ENCODE measurements around the gene TMEM220. TPM values are rescaled to one million over a fixed set of nuclear protein-coding genes. Genes with fewer than 3 reads are reported as not detected.
A peak's percentile ranks its signal among the peaks of the same experiment; 100 is the strongest.

TMEM220 gene
- 0.98 and 3.9 TPM in 2 replicates for total RNA-seq (2014; rRNA removed)
- Bru-seq, nascent RNA, result percentile 54 among the genes with signal in this experiment
- percentile 36 among the genes with signal in this experiment for BruChase-seq, experiment 1, labeled RNA remaining after a 6-hour chase
- percentile 47 among the genes with signal in this experiment for BruChase-seq, experiment 2, labeled RNA remaining after a 2-hour chase
- long read RNA-seq, partial matches to known transcripts, result 1 of 9 reads
- long read RNA-seq, other reads (novel, unspliced or antisense), result 1 of 9 reads

GRCh38 chr17:10729334-10730193 lies at the start of gene TMEM220:
TSS of gene TMEM220 (minus strand) at chr17:10730023. CDS start at chr17:10729851, 172 bp downstream.
- ATAC-seq, result peak; percentile 89
- Histone ChIP-seq H3K4me2 (ENCODE audit: low read length) (peak within 1 kb of the TSS; percentile 83), H3K27me3 (ENCODE audit: low read length) (no peaks in the 10 kb centered on the region), H3K36me3 (ENCODE audit: low read depth, low read length) (no peaks in the 10 kb centered on the region), H3K9me3 (ENCODE audit: low read length) (no peaks in the 10 kb centered on the region), H3K4me3 (ENCODE audit: low read length) (peak within 1 kb of the TSS; percentile 70), H3K9ac (ENCODE audit: low read length) (peak within 1 kb of the TSS; percentile 74), H3K4me1 (ENCODE audit: insufficient read depth, low read length) (peaks cover 3% of the 10 kb centered on the region; the same call in 1 of the 2 replicates), H2AFZ (ENCODE audit: low read length) (peak within 1 kb of the TSS; percentile 87), H3F3A (ENCODE audit: low read length, unreplicated experiment) (no peaks in the 10 kb centered on the region), H3K79me2 (ENCODE audit: low read length) (no peaks in the 10 kb centered on the region), H3K9me2 (replicated peaks; ENCODE audit: low read length) (no peaks in the 10 kb centered on the region), H3K27ac (ENCODE audit: low read length) (peak within 1 kb of the TSS; percentile 30; the same call in 1 of the 2 replicates), H4K20me1 (ENCODE audit: low read length) (no peaks in the 10 kb centered on the region)
- CTCF ChIA-PET, result no interaction called here
- POLR2A ChIA-PET (ENCODE audit: unreplicated experiment), result no interaction called here
- DNase-seq, result peak; percentile 60
- BruUV-seq (replicated peaks), result TSS peak; percentile 58
- no peak for TF ChIP-seq CTCF (conservative IDR thresholded peaks at IDR 0.05; ENCODE audit: low read depth, low read length)
- TF ChIP-seq EZH2phosphoT487 (IDR thresholded peaks at IDR 0.05; ENCODE audit: borderline replicate concordance, low read length), result no peak
- no peak for TF ChIP-seq EZH2 (IDR thresholded peaks at IDR 0.05; ENCODE audit: low read length, unreplicated experiment)
- intact Hi-C loops (cut with micrococcal nuclease), result loop anchor here (2.0 kb wide), 1 partner anchor 33 kb away; the partner anchor contains the start of genes ADPRM and SCO1

- Histone ChIP-seq H3K9me3 (ENCODE audit: low read length) (no peaks in the 10 kb centered on the region), H3K9ac (ENCODE audit: low read length) (no peak overlapping the region), H3K9me2 (replicated peaks; ENCODE audit: low read length) (no peaks in the 10 kb centered on the region), H3K4me2 (ENCODE audit: low read length) (no peak overlapping the region), H4K20me1 (ENCODE audit: low read length) (no peaks in the 10 kb centered on the region), H3K4me1 (ENCODE audit: insufficient read depth, low read length) (no peaks in the 10 kb centered on the region), H3F3A (ENCODE audit: low read length, unreplicated experiment) (no peaks in the 10 kb centered on the region), H3K27me3 (ENCODE audit: low read length) (no peaks in the 10 kb centered on the region), H3K36me3 (ENCODE audit: low read depth, low read length) (no peaks in the 10 kb centered on the region), H3K79me2 (ENCODE audit: low read length) (no peaks in the 10 kb centered on the region), H2AFZ (ENCODE audit: low read length) (no peak overlapping the region), H3K27ac (ENCODE audit: low read length) (no peak overlapping the region), H3K4me3 (ENCODE audit: low read length) (no peak overlapping the region)
- no peak for ATAC-seq
- DNase-seq, result peak; percentile 47
- intact Hi-C loops (cut with micrococcal nuclease), result no loop called here
- CTCF ChIA-PET, result no interaction called here
- no peak for TF ChIP-seq EZH2phosphoT487 (IDR thresholded peaks at IDR 0.05; ENCODE audit: borderline replicate concordance, low read length)
- no peak for TF ChIP-seq EZH2 (IDR thresholded peaks at IDR 0.05; ENCODE audit: low read length, unreplicated experiment)
- TF ChIP-seq CTCF (conservative IDR thresholded peaks at IDR 0.05; ENCODE audit: low read depth, low read length), result no peak
- POLR2A ChIA-PET (ENCODE audit: unreplicated experiment), result no interaction called here
- no TSS peak for BruUV-seq (replicated peaks)
Measured at GRCh38 chr17:10779609-10780008, 49.8 kb upstream of the TMEM220 start.
